Left ventricle myocardium inferior (tissue), 1 donor: ENCODE data around the gene GAPT. TPM values are rescaled to one million over a fixed set of nuclear protein-coding genes. Genes with fewer than 3 reads are reported as not detected.
A peak's percentile ranks its signal among the peaks of the same experiment; 100 is the strongest.

Experiments
- DNase-seq: peaks from one replicate; pipeline ENCODE4 v3.0.0-alpha.2; 2020
- H3K27ac ChIP-seq: fragments of 200-600 bp; replicated peaks from 2 replicates; pipeline ENCODE4 v1.8.0; 2021
- H3K27me3 ChIP-seq: fragments of 200-600 bp; 2 replicates; pipeline ENCODE4 v1.8.0; 2021; ENCODE audit warnings: low read depth
- H3K36me3 ChIP-seq: fragments of 200-600 bp; 2 replicates; pipeline ENCODE4 v1.8.0; 2021
- H3K4me1 ChIP-seq: fragments of 200-600 bp; 2 replicates; pipeline ENCODE4 v1.8.0; 2021
- H3K4me3 ChIP-seq: fragments of 200-600 bp; 2 replicates; pipeline ENCODE4 v1.8.0; 2021; ENCODE audit warnings: mild to moderate bottlenecking, moderate library complexity
- H3K9me3 ChIP-seq: fragments of 200-600 bp; replicated peaks from 2 replicates; pipeline ENCODE4 v1.8.0; 2021
- intact Hi-C: fragments of 100-400 bp; cut with micrococcal nuclease; formaldehyde crosslinking; loops from one replicate; pipeline ENCODE4 v1.11.0; 2022
- total RNA-seq: library from RNA; stranded (reverse); fragmentation: NEBNext Ultra II Directional; extraction: Animal tissue kit (Norgen Biotek cat#: 25700); gene quantifications from one replicate; pipeline ENCODE4 v1.2.1, GENCODE V29; 2021
- TF ChIP-seq, protein P1 (sequence below): fragments of 200-600 bp; IDR thresholded peaks from 2 replicates; pipeline ENCODE4 v1.8.0; 2021; ENCODE audit warnings: antibody characterized with exemption, mild to moderate bottlenecking, borderline replicate concordance
- donor health status: DM: no; HTN: yes; CAD: no; lungs with severe emphysema.

GAPT gene
- total RNA-seq, 1 donor from 2014 or later, result 0.22 TPM

DNA sequence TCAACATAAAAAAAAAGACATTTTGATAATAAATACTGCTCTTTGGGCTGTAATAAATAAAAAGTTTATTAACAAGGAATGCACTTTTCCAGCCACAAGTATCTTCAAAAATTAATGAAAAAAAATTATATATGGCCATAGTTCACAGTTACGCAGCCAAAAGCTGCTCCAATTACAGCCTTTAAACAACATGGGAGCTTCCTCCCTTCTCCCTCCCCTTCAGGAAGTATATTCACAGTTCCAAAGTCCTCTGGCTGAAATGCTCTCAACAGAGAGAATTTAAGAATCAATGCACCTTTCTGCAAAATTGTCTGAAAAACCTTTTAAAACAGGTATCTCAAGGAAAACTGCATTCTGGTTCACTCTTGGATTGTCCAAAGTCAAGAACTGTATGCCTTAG lies 37.2 kb upstream of the GAPT start:
- Histone ChIP-seq H3K27me3 (no peaks in the 10 kb centered on the region), H3K27ac (peak overlapping the region; percentile 96), H3K4me3 (peak overlapping the region; percentile 90), H3K36me3 (peaks cover 60% of the 10 kb centered on the region), H3K4me1 (peaks cover 60% of the 10 kb centered on the region), H3K9me3 (no peaks in the 10 kb centered on the region)
- TF ChIP-seq, protein P1, sequence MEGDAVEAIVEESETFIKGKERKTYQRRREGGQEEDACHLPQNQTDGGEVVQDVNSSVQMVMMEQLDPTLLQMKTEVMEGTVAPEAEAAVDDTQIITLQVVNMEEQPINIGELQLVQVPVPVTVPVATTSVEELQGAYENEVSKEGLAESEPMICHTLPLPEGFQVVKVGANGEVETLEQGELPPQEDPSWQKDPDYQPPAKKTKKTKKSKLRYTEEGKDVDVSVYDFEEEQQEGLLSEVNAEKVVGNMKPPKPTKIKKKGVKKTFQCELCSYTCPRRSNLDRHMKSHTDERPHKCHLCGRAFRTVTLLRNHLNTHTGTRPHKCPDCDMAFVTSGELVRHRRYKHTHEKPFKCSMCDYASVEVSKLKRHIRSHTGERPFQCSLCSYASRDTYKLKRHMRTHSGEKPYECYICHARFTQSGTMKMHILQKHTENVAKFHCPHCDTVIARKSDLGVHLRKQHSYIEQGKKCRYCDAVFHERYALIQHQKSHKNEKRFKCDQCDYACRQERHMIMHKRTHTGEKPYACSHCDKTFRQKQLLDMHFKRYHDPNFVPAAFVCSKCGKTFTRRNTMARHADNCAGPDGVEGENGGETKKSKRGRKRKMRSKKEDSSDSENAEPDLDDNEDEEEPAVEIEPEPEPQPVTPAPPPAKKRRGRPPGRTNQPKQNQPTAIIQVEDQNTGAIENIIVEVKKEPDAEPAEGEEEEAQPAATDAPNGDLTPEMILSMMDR, result no peak
- intact Hi-C loops, result loop anchor here (10.0 kb wide), 1 partner anchor 209 kb away; no protein-coding TSS in a partner anchor
- no peak for DNase-seq

GRCh38 chr5:58455066-58455465 lies 36.2 kb upstream of the GAPT start:
- Histone ChIP-seq H3K4me3 (peak overlapping the region; percentile 90), H3K27me3 (no peaks in the 10 kb centered on the region), H3K36me3 (peaks cover 60% of the 10 kb centered on the region), H3K9me3 (no peaks in the 10 kb centered on the region), H3K4me1 (peaks cover 68% of the 10 kb centered on the region), H3K27ac (peak overlapping the region; percentile 96)
- TF ChIP-seq, protein P1, result no peak
- DNase-seq, result no peak
- intact Hi-C loops, result loop anchor here (10.0 kb wide), 1 partner anchor 210 kb away; no protein-coding TSS in a partner anchor

- peak overlapping the region; percentile 96 for H3K27ac ChIP-seq
- intact Hi-C loops, result loop anchor here (10.0 kb wide), 1 partner anchor 211 kb away; no protein-coding TSS in a partner anchor
- peaks cover 60% of the 10 kb centered on the region for H3K36me3 ChIP-seq
Observed at GRCh38 chr5:58455480-58455879, 35.8 kb upstream of the GAPT start.

GRCh38 chr5:58456026-58456425 lies 35.2 kb upstream of the GAPT start:
- TF ChIP-seq, protein P1, result no peak
- Histone ChIP-seq H3K4me1 (peaks cover 76% of the 10 kb centered on the region), H3K27me3 (no peaks in the 10 kb centered on the region), H3K36me3 (peaks cover 60% of the 10 kb centered on the region), H3K9me3 (no peaks in the 10 kb centered on the region), H3K27ac (peak overlapping the region; percentile 96), H3K4me3 (peak overlapping the region; percentile 90)
- no peak for DNase-seq
- intact Hi-C loops, result loop anchor here (10.0 kb wide), 1 partner anchor 211 kb away; no protein-coding TSS in a partner anchor

More at GRCh38 chr5:58455480-58455879, 35.8 kb upstream of the GAPT start:
- no peaks in the 10 kb centered on the region for H3K27me3 ChIP-seq
- H3K4me1 ChIP-seq, result peaks cover 72% of the 10 kb centered on the region
- TF ChIP-seq, protein P1, result no peak
- H3K4me3 ChIP-seq, result peak overlapping the region; percentile 90
- no peaks in the 10 kb centered on the region for H3K9me3 ChIP-seq
- DNase-seq, result no peak

DNA sequence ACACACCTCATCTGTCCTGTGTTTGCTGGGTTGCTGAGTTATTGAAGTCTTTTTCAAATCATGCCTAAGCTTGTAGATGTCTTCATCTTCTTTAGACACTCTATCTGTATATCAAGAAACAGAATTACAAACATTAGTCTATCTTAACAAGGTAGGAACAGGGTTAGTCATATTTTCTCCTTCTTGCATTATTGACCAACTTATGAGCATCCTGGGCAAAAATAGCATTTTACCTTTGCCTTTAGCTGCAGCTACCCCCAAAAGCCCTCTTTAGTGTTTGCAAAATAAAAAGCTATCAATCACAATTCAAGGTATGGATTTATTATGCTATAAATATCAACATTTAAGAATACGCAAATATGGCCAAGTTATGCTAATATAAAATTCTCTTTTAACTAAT lies 34.7 kb upstream of the GAPT start:
- peaks cover 79% of the 10 kb centered on the region for H3K4me1 ChIP-seq
- H3K27me3 ChIP-seq, result no peaks in the 10 kb centered on the region
- peak overlapping the region; percentile 90 for H3K4me3 ChIP-seq
- H3K36me3 ChIP-seq, result peaks cover 60% of the 10 kb centered on the region
- intact Hi-C loops, result loop anchor here (10.0 kb wide), 1 partner anchor 212 kb away; no protein-coding TSS in a partner anchor
- TF ChIP-seq, protein P1, result no peak
- H3K27ac ChIP-seq, result peak overlapping the region; percentile 96
- no peaks in the 10 kb centered on the region for H3K9me3 ChIP-seq
- DNase-seq, result no peak
